Naive thymus-derived CD8-positive, alpha-beta T cell (primary cell): ENCODE results near the gene HDAC8. TPM values are rescaled to one million over a fixed set of nuclear protein-coding genes. Genes with fewer than 3 reads are reported as not detected.
"Not testable (repeated sequence)": the region's sequence is repeated elsewhere in the genome, so short reads cannot be mapped to it uniquely, and the experiment has no call there.

ENCODE experiments used
- ATAC-seq, 2 donors: fragments of 150-1000 bp; cut with Tn5 transposase in 1 of 2; sonication (Bioruptor Pico), chemical (Tn5 transposase) in 1 of 2; 1 replicate in 1 of 2; 2 replicates in 1 of 2; pipeline ENCODE4 v1.10.0; 2021; ENCODE audit warnings: mild to moderate bottlenecking in 2 of 2, moderate library complexity in 2 of 2
- POLR2A ChIA-PET: fragments of 350-600 bp; sonication (Branson Sonifier 250); formaldehyde crosslinking; loops from one replicate; lab custom pipeline; 2021; ENCODE audit warnings: antibody characterized with exemption; lab: Charles Lee
- DNase-seq, 10 donors: peaks; one replicate each; pipeline versions ENCODE4 v3.0.0 to v3.0.0-alpha.2; 2020 to 2022
- H3K27ac Mint-ChIP-seq, 10 donors: one replicate each; pipeline ENCODE4 v1.8.0; 2020 to 2022; ENCODE audit warnings: mild to moderate bottlenecking in 10 of 10, mixed read lengths in 10 of 10, moderate library complexity in 4 of 10, inconsistent platforms in 1 of 10
- H3K27me3 Mint-ChIP-seq, 5 donors: one replicate each; pipeline ENCODE4 v1.8.0; 2021 to 2022; ENCODE audit warnings: mixed read lengths in 5 of 5
- H3K36me3 Mint-ChIP-seq, 3 donors: one replicate each; pipeline ENCODE4 v1.8.0; 2020 to 2022; ENCODE audit warnings: mixed read lengths in 3 of 3, mild to moderate bottlenecking in 2 of 3, inconsistent platforms in 1 of 3
- H3K4me1 Mint-ChIP-seq, 4 donors: one replicate each; pipeline ENCODE4 v1.8.0; 2021 to 2022; ENCODE audit warnings: mixed read lengths in 4 of 4
- H3K4me3 Mint-ChIP-seq, 10 donors: one replicate each; pipeline ENCODE4 v1.8.0; 2020 to 2022; ENCODE audit warnings: mild to moderate bottlenecking in 10 of 10, mixed read lengths in 10 of 10, moderate library complexity in 6 of 10, inconsistent platforms in 1 of 10
- H3K9me3 Mint-ChIP-seq, 9 donors: one replicate each; pipeline ENCODE4 v1.8.0; 2020 to 2022; ENCODE audit warnings: mixed read lengths in 9 of 9, mild to moderate bottlenecking in 3 of 9, inconsistent platforms in 1 of 9, moderate library complexity in 1 of 9
- polyA plus RNA-seq, 3 donors: library from polyadenylated mRNA; unstranded; fragments of 300-500 nt; fragmentation: Illumina TruSeq; gene quantifications; one replicate each; pipeline ENCODE4 v1.2.3, GENCODE V29; 2021
- total RNA-seq, 8 experiments: library from RNA in 2 of 8; stranded (reverse) in 2 of 8; gene quantifications; one replicate each; pipeline ENCODE4 v1.2.3 and lab custom pipeline; 2021 to 2026

The HDAC8 gene
- 10 to 100 TPM; 18.7 to 21.9 TPM for total RNA-seq
- 10 to 100 TPM; 11.5 to 14.0 (median 12.7) TPM for polyA plus RNA-seq
- 5.7 to 12.8 (median 8.4) reads per million in 6 experiments for total RNA-seq (lab: John Stamatoyannopoulos, UW)

GRCh38 chrX:72572248-72573157, at the start of gene HDAC8:
TSS of gene HDAC8 (minus strand) at chrX:72572843. CDS start at chrX:72572761, 82 bp downstream.
- Mint-ChIP-seq H3K36me3 (peaks cover 4 to 12% (median 9%) of the 10 kb centered on the region in 3 donors), H3K9me3 (no peaks in the 10 kb centered on the region), H3K27me3 (no peaks in the 10 kb centered on the region), H3K4me3 (peak within 1 kb of the TSS; percentile 90 to 99 (median 96)), H3K4me1 (peaks cover 0 to 17% (median 11%) of the 10 kb centered on the region in 4 donors), H3K27ac (peak within 1 kb of the TSS; percentile 48 to 93 (median 90))
- ATAC-seq (peak; percentile 85 to 91), DNase-seq (peak in 9 of 10 donors; percentile 10 to 73 (median 39))
- POLR2A ChIA-PET: no interaction called here

- POLR2A ChIA-PET: no interaction called here
- H3K27ac Mint-ChIP-seq: no peak overlapping the region
- no peaks in the 10 kb centered on the region for H3K4me1 Mint-ChIP-seq
- DNase-seq (no peak), ATAC-seq (no peak)
- H3K4me3 Mint-ChIP-seq: no peak overlapping the region
- H3K9me3 Mint-ChIP-seq: peaks cover 0 to 4% (median 0%) of the 10 kb centered on the region in 9 donors
- peaks cover 0 to 2% (median 0%) of the 10 kb centered on the region in 5 donors for H3K27me3 Mint-ChIP-seq
- H3K36me3 Mint-ChIP-seq: no peaks in the 10 kb centered on the region
Observed at GRCh38 chrX:72621625-72622485, 49.2 kb upstream of the HDAC8 start.

GRCh38 chrX:72621163-72621562, 48.5 kb upstream of the HDAC8 start:
- Mint-ChIP-seq H3K36me3 (no peaks in the 10 kb centered on the region), H3K4me1 (no peaks in the 10 kb centered on the region), H3K9me3 (peaks cover 0 to 4% (median 0%) of the 10 kb centered on the region in 9 donors), H3K27ac (no peak overlapping the region), H3K27me3 (peaks cover 0 to 2% (median 0%) of the 10 kb centered on the region in 5 donors), H3K4me3 (no peak overlapping the region)
- ATAC-seq: no peak
- POLR2A ChIA-PET: no interaction called here
- no peak for DNase-seq

- Mint-ChIP-seq H3K4me1 (no peaks in the 10 kb centered on the region), H3K36me3 (no peaks in the 10 kb centered on the region), H3K27ac (no peak overlapping the region), H3K4me3 (no peak overlapping the region), H3K27me3 (peaks cover 0 to 2% (median 0%) of the 10 kb centered on the region in 5 donors), H3K9me3 (peaks cover 0 to 4% (median 0%) of the 10 kb centered on the region in 9 donors)
- no peak for DNase-seq
- no peak for ATAC-seq
- POLR2A ChIA-PET: no interaction called here
Observed at GRCh38 chrX:72620550-72621145, 48.0 kb upstream of the HDAC8 start.

- no peaks in the 10 kb centered on the region for H3K9me3 Mint-ChIP-seq
- no peak for DNase-seq
- POLR2A ChIA-PET: no interaction called here
- no peak overlapping the region for H3K27ac Mint-ChIP-seq
- no peaks in the 10 kb centered on the region for H3K4me1 Mint-ChIP-seq
- H3K27me3 Mint-ChIP-seq: peaks cover 0 to 1% (median 0%) of the 10 kb centered on the region in 5 donors
- no peak for ATAC-seq
- H3K4me3 Mint-ChIP-seq: no peak overlapping the region
- no peaks in the 10 kb centered on the region for H3K36me3 Mint-ChIP-seq
Observed at GRCh38 chrX:72609313-72609712, 36.7 kb upstream of the HDAC8 start.

- Mint-ChIP-seq H3K9me3 (no peaks in the 10 kb centered on the region), H3K27me3 (no peaks in the 10 kb centered on the region), H3K36me3 (no peaks in the 10 kb centered on the region), H3K4me1 (no peaks in the 10 kb centered on the region), H3K4me3 (no peak overlapping the region), H3K27ac (no peak overlapping the region)
- POLR2A ChIA-PET: no interaction called here
- no peak for DNase-seq
- no peak for ATAC-seq
Observed at GRCh38 chrX:72604705-72605104, 32.1 kb upstream of the HDAC8 start.

- H3K4me1 Mint-ChIP-seq: no peaks in the 10 kb centered on the region
- no peak for DNase-seq
- no peaks in the 10 kb centered on the region for H3K27me3 Mint-ChIP-seq
- POLR2A ChIA-PET: no interaction called here
- no peaks in the 10 kb centered on the region for H3K36me3 Mint-ChIP-seq
- H3K27ac Mint-ChIP-seq: no peak overlapping the region
- no peak overlapping the region for H3K4me3 Mint-ChIP-seq
- H3K9me3 Mint-ChIP-seq: no peaks in the 10 kb centered on the region
- ATAC-seq: no peak
Observed at GRCh38 chrX:72604112-72604511, 31.5 kb upstream of the HDAC8 start.

- H3K27ac Mint-ChIP-seq, H3K4me1 Mint-ChIP-seq, POLR2A ChIA-PET, H3K27me3 Mint-ChIP-seq, ATAC-seq, H3K4me3 Mint-ChIP-seq, DNase-seq, H3K36me3 Mint-ChIP-seq: not testable (repeated sequence)
- H3K9me3 Mint-ChIP-seq: peaks cover 0 to 12% (median 2%) of the 10 kb centered on the region in 9 donors
Observed at GRCh38 chrX:72591038-72591437, 18.4 kb upstream of the HDAC8 start.

- no peaks in the 10 kb centered on the region for H3K27me3 Mint-ChIP-seq
- no peak overlapping the region for H3K4me3 Mint-ChIP-seq
- POLR2A ChIA-PET: no interaction called here
- no peak for DNase-seq
- ATAC-seq: no peak
- H3K4me1 Mint-ChIP-seq: no peaks in the 10 kb centered on the region
- peaks cover 0 to 2% (median 0%) of the 10 kb centered on the region in 3 donors for H3K36me3 Mint-ChIP-seq
- H3K27ac Mint-ChIP-seq: no peak overlapping the region
- H3K9me3 Mint-ChIP-seq: peaks cover 0 to 2% (median 0%) of the 10 kb centered on the region in 9 donors
Observed at GRCh38 chrX:72584163-72584562, 11.5 kb upstream of the HDAC8 start.

GRCh38 chrX:72576141-72576894, 3.7 kb upstream of the HDAC8 start:
- POLR2A ChIA-PET: no interaction called here
- Mint-ChIP-seq H3K4me3 (no peak overlapping the region), H3K27ac (no peak overlapping the region), H3K4me1 (peaks cover 0 to 13% (median 7%) of the 10 kb centered on the region in 4 donors), H3K9me3 (no peaks in the 10 kb centered on the region), H3K27me3 (no peaks in the 10 kb centered on the region), H3K36me3 (peaks cover 0 to 4% (median 0%) of the 10 kb centered on the region in 3 donors)
- DNase-seq: no peak
- no peak for ATAC-seq

- peak overlapping the region in 8 of 10 donors; percentile 48 to 91 (median 90) for H3K27ac Mint-ChIP-seq
- no peaks in the 10 kb centered on the region for H3K9me3 Mint-ChIP-seq
- ATAC-seq (peak; percentile 25 to 26), DNase-seq (no peak)
- H3K27me3 Mint-ChIP-seq: no peaks in the 10 kb centered on the region
- H3K4me1 Mint-ChIP-seq: peaks cover 0 to 17% (median 11%) of the 10 kb centered on the region in 4 donors
- peak overlapping the region; percentile 90 to 99 (median 96) for H3K4me3 Mint-ChIP-seq
- peaks cover 4 to 6% (median 5%) of the 10 kb centered on the region in 3 donors for H3K36me3 Mint-ChIP-seq
- POLR2A ChIA-PET: no interaction called here
Observed at GRCh38 chrX:72573158-72573511, 492 bp upstream of the HDAC8 start.

GRCh38 chrX:72569786-72570185, 2.9 kb downstream of the HDAC8 start:
- ATAC-seq (no peak), DNase-seq (no peak)
- Mint-ChIP-seq H3K27ac (no peak overlapping the region), H3K4me1 (peaks cover 0 to 17% (median 10%) of the 10 kb centered on the region in 4 donors), H3K27me3 (no peaks in the 10 kb centered on the region), H3K9me3 (no peaks in the 10 kb centered on the region), H3K4me3 (no peak overlapping the region), H3K36me3 (peaks cover 4 to 37% (median 23%) of the 10 kb centered on the region in 3 donors)
- POLR2A ChIA-PET: no interaction called here
